B cell (primary cell): ENCODE results near the gene TUBA4B. TPM values are rescaled to one million over a fixed set of nuclear protein-coding genes. Genes with fewer than 3 reads are reported as not detected.
A peak's percentile ranks its signal among the peaks of the same experiment; 100 is the strongest.

Experiments used
- ATAC-seq: fragments of 200-7000 bp; cut with Tn5 transposase; one replicate; pipeline ENCODE4 v1.10.0; 2021; ENCODE audit warnings: low read depth, mild to moderate bottlenecking, moderate number of reproducible peaks, moderate library complexity
- CTCF ChIA-PET: fragments of 350-600 bp; sonication (Branson Sonifier 250); formaldehyde crosslinking; loops from one replicate; lab custom pipeline; 2021; ENCODE audit warnings: antibody characterized with exemption, inconsistent platforms; lab: Charles Lee
- POLR2A ChIA-PET: fragments of 350-600 bp; sonication (Branson Sonifier 250); formaldehyde crosslinking; loops from one replicate; lab custom pipeline; 2021; ENCODE audit warnings: antibody characterized with exemption; lab: Charles Lee
- DNase-seq: peaks from one replicate; pipeline ENCODE4 v3.0.0; 2013
- H2AFZ ChIP-seq: 2 replicates; pipeline ENCODE4 v1.6.1; 2012; ENCODE audit warnings: mild to moderate bottlenecking, low read depth, low read length; ENCODE audit not compliant: insufficient read depth, poor library complexity, severe bottlenecking
- H3K27ac ChIP-seq, 2 donors: 1 replicate in 1 of 2; 2 replicates in 1 of 2; pipeline ENCODE4 v1.5.1; 2012 to 2013; ENCODE audit warnings: low read length in 2 of 2, mild to moderate bottlenecking in 2 of 2, moderate library complexity in 1 of 2
- H3K27me3 ChIP-seq, 4 experiments: fragments of 200-600 bp in 1 of 4; sonication (generic) in 1 of 4; replicated peaks in 1 of 4; 1 replicate in 2 of 4; 2 replicates in 2 of 4; pipeline versions ENCODE4 v1.6.1 to v1.7.0; 2013 to 2016; ENCODE audit warnings: low read length in 3 of 4, mild to moderate bottlenecking in 2 of 4, mixed read lengths in 1 of 4, moderate library complexity in 1 of 4; ENCODE audit not compliant: insufficient read depth in 4 of 4, control insufficient read depth in 3 of 4; ENCODE audit errors: control extremely low read depth in 1 of 4
- H3K36me3 ChIP-seq, 2 experiments: replicated peaks in 1 of 2; 1 replicate in 1 of 2; 2 replicates in 1 of 2; pipeline versions ENCODE4 v1.6.1 to v1.7.1; 2013; ENCODE audit warnings: low read length in 1 of 2; ENCODE audit not compliant: insufficient read depth in 2 of 2, control insufficient read depth in 1 of 2; ENCODE audit errors: control extremely low read depth in 1 of 2, extremely low read depth in 1 of 2
- H3K4me1 ChIP-seq, 2 donors: fragments of 200-600 bp in 1 of 2; sonication (generic) in 1 of 2; 1 replicate in 1 of 2; 2 replicates in 1 of 2; pipeline versions ENCODE4 v1.5.1 to v1.6.1; 2013 to 2017; ENCODE audit warnings: low read length in 2 of 2; ENCODE audit not compliant: control insufficient read depth in 2 of 2, insufficient read depth in 2 of 2
- H3K4me2 ChIP-seq: replicated peaks from 2 replicates; pipeline ENCODE3; 2012; ENCODE audit warnings: mild to moderate bottlenecking, low read depth, low read length; ENCODE audit not compliant: poor library complexity, severe bottlenecking
- H3K4me3 ChIP-seq, 5 experiments: fragments of 200-600 bp in 1 of 5; sonication (generic) in 1 of 5; 1 replicate in 3 of 5; 2 replicates in 2 of 5; pipeline versions ENCODE4 v1.5.1 to v1.7.0; 2011 to 2016; ENCODE audit warnings: low read length in 4 of 5, mild to moderate bottlenecking in 4 of 5, low read depth in 2 of 5, control low read depth in 1 of 5, moderate library complexity in 1 of 5; ENCODE audit not compliant: insufficient read depth in 1 of 5; ENCODE audit errors: control extremely low read depth in 1 of 5, extremely low read depth in 1 of 5
- H3K79me2 ChIP-seq: fragments of 200-600 bp; sonication (generic); one replicate; pipeline ENCODE4 v1.6.0; 2016; ENCODE audit warnings: low read length; ENCODE audit not compliant: control insufficient read depth, insufficient read depth
- H3K9ac ChIP-seq: fragments of 200-600 bp; sonication (generic); 2 replicates; pipeline ENCODE4 v1.6.1; 2017; ENCODE audit warnings: mild to moderate bottlenecking, low read length, moderate library complexity
- H3K9me3 ChIP-seq, 3 donors: one replicate each; pipeline versions ENCODE4 v1.6.1 to v1.7.1; 2013; ENCODE audit warnings: low read length in 2 of 3; ENCODE audit not compliant: control insufficient read depth in 2 of 3, insufficient read depth in 1 of 3; ENCODE audit errors: control extremely low read depth in 1 of 3
- H4K20me1 ChIP-seq: 2 replicates; pipeline ENCODE4 v1.6.0; 2012; ENCODE audit warnings: mild to moderate bottlenecking, low read length; ENCODE audit not compliant: insufficient read depth, control insufficient read depth, poor library complexity, severe bottlenecking
- H3K27ac Mint-ChIP-seq: one replicate; pipeline ENCODE4 v1.8.0; 2021; ENCODE audit warnings: mixed read lengths
- H3K27me3 Mint-ChIP-seq: one replicate; pipeline ENCODE4 v1.8.0; 2021; ENCODE audit warnings: mixed read lengths
- H3K4me1 Mint-ChIP-seq: one replicate; pipeline ENCODE4 v1.8.0; 2021; ENCODE audit warnings: mixed read lengths
- H3K4me3 Mint-ChIP-seq: one replicate; pipeline ENCODE4 v1.8.0; 2021; ENCODE audit warnings: mixed read lengths
- H3K9me3 Mint-ChIP-seq: one replicate; pipeline ENCODE4 v1.8.0; 2022; ENCODE audit warnings: mixed read lengths; ENCODE audit not compliant: insufficient read depth
- CTCF ChIP-seq: fragments of 200-600 bp; IDR thresholded peaks from one replicate; pipeline ENCODE4 v1.8.0; 2022; ENCODE audit warnings: antibody characterized with exemption, mild to moderate bottlenecking
- EZH2 ChIP-seq: IDR thresholded peaks from 2 replicates; pipeline ENCODE4 v1.6.1; 2012; ENCODE audit warnings: borderline replicate concordance, low read depth, mild to moderate bottlenecking, moderate library complexity, low read length; ENCODE audit not compliant: insufficient read depth, poor library complexity, severe bottlenecking
- WGBS: methylation state at CpG from one replicate; pipeline ENCODE4 v1.1.5; 2013; ENCODE audit warnings: missing lambda C conversion rate; ENCODE audit not compliant: insufficient coverage; 5-methylcytosine and 5-hydroxymethylcytosine counted together
- intact Hi-C: fragments of 100-400 bp; cut with micrococcal nuclease; formaldehyde crosslinking; loops from one replicate; pipeline ENCODE4 v1.10.0; 2022
- polyA plus RNA-seq: library from polyadenylated mRNA; depleted of rRNA; stranded (reverse); fragments of >200 nt; gene quantifications from 2 replicates; pipeline ENCODE4 v1.2.3, GENCODE V29; 2012
- total RNA-seq, 2 donors: library from RNA; stranded (reverse); fragments of 120-200 nt in 1 of 2; gene quantifications; 1 replicate in 1 of 2; 2 replicates in 1 of 2; pipeline versions ENCODE4 v1.2.3 to v1.2.4, GENCODE V29; 2013 to 2022

The TUBA4B gene
- total and polyA plus RNA-seq, 2 donors (not counting 1 experiment from before 2014, with no cell fraction given), result not detected

- CTCF ChIA-PET, result interaction anchor here (0.6 to 5.7 kb wide), 17 partner anchors 13 to 308 kb away, joined by 3 to 63 read pairs (median 5); partner anchors contain the start of genes ABCB6, ANKZF1, ATG9A and CNPPD1
- Mint-ChIP-seq H3K27me3 (peaks cover 2% of the 10 kb centered on the region), H3K9me3 (no peaks in the 10 kb centered on the region), H3K4me1 (peaks cover 23% of the 10 kb centered on the region), H3K27ac (peak overlapping the region; percentile 98), H3K4me3 (peak overlapping the region; percentile 96)
- Histone ChIP-seq H3K79me2 (peaks cover 6% of the 10 kb centered on the region), H3K4me1 (peaks cover 12 to 17% of the 10 kb centered on the region in 2 donors), H3K36me3 (peaks cover 7 to 24% of the 10 kb centered on the region in 2 experiments), H3K27ac (peak overlapping the region; percentile 84 to 94), H2AFZ (peak overlapping the region; percentile 79), H3K27me3 (no peaks in the 10 kb centered on the region), H3K9me3 (no peaks in the 10 kb centered on the region), H3K4me3 (peak overlapping the region; percentile 53 to 82 (median 76)), H4K20me1 (peaks cover 14% of the 10 kb centered on the region), H3K9ac (peak overlapping the region; percentile 71), H3K4me2 (peak overlapping the region; percentile 80)
- DNase-seq (no peak), ATAC-seq (no peak)
- intact Hi-C loops, result loop anchor here (1.0 to 2.0 kb wide), 7 partner anchors 13 to 88 kb away; partner anchors contain the start of genes DNAJB2, GLB1L, NHEJ1 and RETREG2
- POLR2A ChIA-PET, result interaction anchor here (0.6 to 3.0 kb wide), 14 partner anchors 8 to 182 kb away, joined by 3 to 46 read pairs (median 6); partner anchors contain the start of genes ANKZF1, ATG9A, CNPPD1 and DNAJB2
- 19% methylated on average over 6 of the region's 7 CpGs for WGBS
- TF ChIP-seq CTCF (no peak), EZH2 (no peak)
These were observed 47.1 kb upstream of the TUBA4B start for GRCh38 chr2:219205981-219206327.
